Astrocyte of the cerebellum (primary cell): ENCODE results near the gene AKT3.

Source experiments
- DNase-seq: peaks from one replicate; pipeline ENCODE4 v3.0.0-alpha.2; 2011; ENCODE audit warnings: low read depth
- H3K4me3 ChIP-seq: 2 replicates; pipeline ENCODE4 v1.5.1; 2011; ENCODE audit warnings: mild to moderate bottlenecking, low read depth, low read length, moderate library complexity
- in situ Hi-C: cut with HindIII; loops from 2 replicates; pipeline ENCODE4 v1.10.0; 2017; ENCODE audit warnings: low sequenced_read_pairs
- TF ChIP-seq, protein P1 (sequence below): IDR thresholded peaks from 2 replicates; pipeline ENCODE4 v1.5.1; 2012; ENCODE audit warnings: low read length, low read depth, moderate library complexity, mild to moderate bottlenecking; ENCODE audit errors: missing control alignments

Gene AKT3

DNA sequence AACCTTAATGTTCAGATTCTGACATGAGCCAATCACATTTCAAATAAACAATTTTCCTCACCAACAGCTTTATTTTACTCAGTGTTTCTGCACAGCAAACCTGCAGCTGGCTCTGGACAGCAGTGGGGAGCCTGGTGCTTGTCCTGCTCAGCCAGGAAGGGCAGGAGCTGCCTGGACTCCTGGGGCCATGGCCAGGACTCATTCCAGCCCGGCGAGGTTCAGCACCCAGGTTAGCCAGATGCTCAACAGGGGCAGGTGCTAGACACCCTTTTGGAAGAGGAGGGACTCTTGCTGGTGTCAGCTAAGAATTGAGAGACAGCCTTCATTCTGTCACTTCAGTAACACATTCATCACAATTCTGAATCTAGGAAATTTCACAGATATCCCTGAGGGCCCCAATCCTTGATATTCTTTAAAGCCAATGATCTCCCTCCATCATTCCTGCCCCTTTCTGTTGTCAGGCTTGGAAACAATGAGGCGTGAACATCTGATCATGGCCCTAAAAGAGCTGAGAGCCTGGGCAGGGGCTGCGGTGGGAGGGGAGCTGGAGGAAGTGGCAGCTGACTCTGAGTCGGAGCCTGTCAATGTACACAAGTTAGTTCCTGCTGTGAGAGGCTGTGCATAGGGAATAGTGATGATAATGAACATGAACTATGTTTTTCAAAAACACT, 342.9 kb downstream of the AKT3 start:
- in situ Hi-C loops = no loop called here
- no peak overlapping the region for H3K4me3 ChIP-seq
- TF ChIP-seq, protein P1, sequence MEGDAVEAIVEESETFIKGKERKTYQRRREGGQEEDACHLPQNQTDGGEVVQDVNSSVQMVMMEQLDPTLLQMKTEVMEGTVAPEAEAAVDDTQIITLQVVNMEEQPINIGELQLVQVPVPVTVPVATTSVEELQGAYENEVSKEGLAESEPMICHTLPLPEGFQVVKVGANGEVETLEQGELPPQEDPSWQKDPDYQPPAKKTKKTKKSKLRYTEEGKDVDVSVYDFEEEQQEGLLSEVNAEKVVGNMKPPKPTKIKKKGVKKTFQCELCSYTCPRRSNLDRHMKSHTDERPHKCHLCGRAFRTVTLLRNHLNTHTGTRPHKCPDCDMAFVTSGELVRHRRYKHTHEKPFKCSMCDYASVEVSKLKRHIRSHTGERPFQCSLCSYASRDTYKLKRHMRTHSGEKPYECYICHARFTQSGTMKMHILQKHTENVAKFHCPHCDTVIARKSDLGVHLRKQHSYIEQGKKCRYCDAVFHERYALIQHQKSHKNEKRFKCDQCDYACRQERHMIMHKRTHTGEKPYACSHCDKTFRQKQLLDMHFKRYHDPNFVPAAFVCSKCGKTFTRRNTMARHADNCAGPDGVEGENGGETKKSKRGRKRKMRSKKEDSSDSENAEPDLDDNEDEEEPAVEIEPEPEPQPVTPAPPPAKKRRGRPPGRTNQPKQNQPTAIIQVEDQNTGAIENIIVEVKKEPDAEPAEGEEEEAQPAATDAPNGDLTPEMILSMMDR = no peak
- no peak for DNase-seq

DNA sequence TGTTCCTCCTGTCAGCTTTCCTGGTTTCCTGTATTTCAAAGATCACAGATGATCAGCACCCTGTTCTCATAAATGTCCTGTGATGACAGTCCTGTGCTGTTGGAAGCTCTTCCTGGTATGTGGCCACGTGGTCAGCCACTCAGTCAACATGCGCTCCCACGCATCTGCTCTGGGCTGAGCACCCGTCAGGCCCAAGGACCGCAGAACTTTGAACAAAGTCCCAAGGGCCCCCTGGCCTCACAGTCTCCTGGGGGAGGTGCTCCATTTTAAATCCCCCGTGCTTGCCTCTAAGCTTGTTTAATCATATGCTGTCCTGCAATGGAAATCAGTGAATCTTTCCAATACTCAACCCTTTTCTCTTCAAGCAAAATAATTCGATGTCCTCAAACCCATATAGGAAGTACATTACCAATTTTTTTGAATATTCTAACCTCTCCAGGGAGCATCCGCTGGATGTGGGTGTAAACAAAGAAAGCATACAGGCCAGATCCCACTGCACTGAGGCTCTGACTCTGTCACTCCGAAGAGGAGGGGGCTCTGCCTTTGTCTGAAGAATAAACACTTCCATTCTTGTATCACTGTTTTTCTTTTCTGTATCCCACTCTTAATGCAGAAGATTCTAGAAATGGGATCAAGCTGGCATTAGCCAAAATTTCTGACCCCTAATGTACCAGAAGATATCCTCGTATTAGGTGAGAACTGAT, 343.9 kb downstream of the AKT3 start:
- TF ChIP-seq, protein P1 = no peak
- no peak for DNase-seq
- no peak overlapping the region for H3K4me3 ChIP-seq
- in situ Hi-C loops = no loop called here

DNA sequence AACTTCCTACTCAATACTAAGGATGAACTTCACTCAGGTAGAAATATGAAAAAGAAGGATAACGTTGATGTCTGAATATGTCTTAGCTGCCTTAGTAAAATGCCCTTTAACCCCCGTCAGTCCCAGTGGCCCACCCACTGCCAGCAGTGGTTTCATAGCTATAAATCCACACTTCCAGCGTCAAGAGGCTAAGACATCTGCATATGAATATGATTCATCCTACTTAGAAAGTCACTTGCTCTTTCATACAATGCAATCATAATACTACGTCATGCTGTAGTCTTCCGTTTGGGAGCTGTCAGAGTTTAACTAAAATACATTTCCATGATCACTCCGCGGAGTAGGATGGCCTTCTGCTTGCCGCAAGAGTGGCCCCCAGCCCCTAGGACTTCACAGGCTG, 346.9 kb downstream of the AKT3 start:
- TF ChIP-seq, protein P1 = no peak
- no peak for DNase-seq
- in situ Hi-C loops = no loop called here
- no peak overlapping the region for H3K4me3 ChIP-seq

- in situ Hi-C loops = no loop called here
- DNase-seq = no peak
- H3K4me3 ChIP-seq = no peak overlapping the region
- TF ChIP-seq, protein P1 = no peak
Measured at GRCh38 chr1:243501002-243501401, 349.0 kb downstream of the AKT3 start.

- no peak overlapping the region for H3K4me3 ChIP-seq
- DNase-seq = no peak
- TF ChIP-seq, protein P1 = no peak
- in situ Hi-C loops = no loop called here
Measured at GRCh38 chr1:243500512-243500911, 349.5 kb downstream of the AKT3 start.

DNA sequence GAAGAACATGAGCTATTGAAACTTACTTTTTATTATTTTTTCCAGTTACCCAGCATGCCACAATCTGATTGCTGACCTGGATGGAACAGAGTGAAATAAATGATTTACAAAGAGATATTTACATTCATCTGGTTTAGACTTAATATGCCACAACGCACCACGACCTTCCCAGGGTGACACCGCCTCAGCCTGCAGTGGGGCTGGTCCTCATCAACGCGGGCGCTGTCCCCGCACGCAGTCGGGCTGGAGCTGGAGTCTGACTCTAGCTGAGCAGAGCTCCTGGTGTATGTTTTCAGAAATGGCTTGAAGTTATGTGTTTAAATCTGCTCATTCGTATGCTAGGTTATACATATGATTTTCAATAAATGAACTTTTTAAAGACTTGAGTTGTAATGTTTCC, 350.3 kb downstream of the AKT3 start:
- H3K4me3 ChIP-seq = no peak overlapping the region
- in situ Hi-C loops = no loop called here
- TF ChIP-seq, protein P1 = no peak
- no peak for DNase-seq
